ENCODE data around the gene ZNF407. TPM values are rescaled to one million over a fixed set of nuclear protein-coding genes. Genes with fewer than 3 reads are reported as not detected.

Gene ZNF407
- polyA plus RNA-seq, 1 experiment: 2.8 TPM

- TF ChIP-seq CTCF (IDR thresholded peaks at IDR 0.05; ENCODE audit: insufficient read depth, low read depth, low read length): no peak
- CTCF ChIA-PET: interaction anchor here (0.7 kb wide), 1 partner anchor 10 kb away, joined by 4 read pairs; no protein-coding TSS in a partner anchor
- Histone ChIP-seq H3K4me3 (ENCODE audit: low read depth, low read length) (no peak overlapping the region), H3K27me3 (ENCODE audit: control insufficient read depth, insufficient read depth, low read length) (no peaks in the 10 kb centered on the region), H3K36me3 (ENCODE audit: control insufficient read depth, insufficient read depth, low read length) (no peaks in the 10 kb centered on the region)
- POLR2A ChIA-PET: no interaction called here
- no peak for DNase-seq (ENCODE audit: low read depth)
These were observed 385.4 kb downstream of the ZNF407 start for GRCh38 chr18:74982946-74983635.

- ChIA-PET CTCF (interaction anchor here (1.9 kb wide), 1 partner anchor 10 kb away, joined by 5 read pairs; no protein-coding TSS in a partner anchor), POLR2A (no interaction called here)
- TF ChIP-seq CTCF (IDR thresholded peaks at IDR 0.05; ENCODE audit: insufficient read depth, low read depth, low read length): no peak
These were observed 391.5 kb downstream of the ZNF407 start for GRCh38 chr18:74989134-74989533.

GRCh38 chr18:74990563-74991081 is 393.0 kb downstream of the ZNF407 start:
- no peaks in the 10 kb centered on the region for H3K27me3 ChIP-seq (ENCODE audit: control insufficient read depth, insufficient read depth, low read length)
- TF ChIP-seq CTCF (IDR thresholded peaks at IDR 0.05; ENCODE audit: insufficient read depth, low read depth, low read length): no peak
- ChIA-PET CTCF (interaction anchor here (1.9 kb wide), 1 partner anchor 12 kb away, joined by 5 read pairs; no protein-coding TSS in a partner anchor), POLR2A (no interaction called here)
- no peak overlapping the region for H3K4me3 ChIP-seq (ENCODE audit: low read depth, low read length)
- H3K36me3 ChIP-seq (ENCODE audit: control insufficient read depth, insufficient read depth, low read length): no peaks in the 10 kb centered on the region
- DNase-seq (ENCODE audit: low read depth): no peak

More at GRCh38 chr18:74989134-74989533, 391.5 kb downstream of the ZNF407 start:
- no peak for DNase-seq (ENCODE audit: low read depth)
- H3K36me3 ChIP-seq (ENCODE audit: control insufficient read depth, insufficient read depth, low read length): no peaks in the 10 kb centered on the region
- H3K27me3 ChIP-seq (ENCODE audit: control insufficient read depth, insufficient read depth, low read length): no peaks in the 10 kb centered on the region
- H3K4me3 ChIP-seq (ENCODE audit: low read depth, low read length): no peak overlapping the region

GRCh38 chr18:74994502-74995418 is 397.1 kb downstream of the ZNF407 start:
- no peak for DNase-seq (ENCODE audit: low read depth)
- TF ChIP-seq CTCF (IDR thresholded peaks at IDR 0.05; ENCODE audit: insufficient read depth, low read depth, low read length): no peak
- ChIA-PET CTCF (no interaction called here), POLR2A (no interaction called here)
- Histone ChIP-seq H3K27me3 (ENCODE audit: control insufficient read depth, insufficient read depth, low read length) (no peaks in the 10 kb centered on the region), H3K4me3 (ENCODE audit: low read depth, low read length) (no peak overlapping the region), H3K36me3 (ENCODE audit: control insufficient read depth, insufficient read depth, low read length) (no peaks in the 10 kb centered on the region)

GRCh38 chr18:74995419-74995736 is 397.7 kb downstream of the ZNF407 start:
- CTCF ChIA-PET: interaction anchor here (1.0 kb wide), 1 partner anchor 32 kb away, joined by 3 read pairs; no protein-coding TSS in a partner anchor
- Histone ChIP-seq H3K36me3 (ENCODE audit: control insufficient read depth, insufficient read depth, low read length) (no peaks in the 10 kb centered on the region), H3K27me3 (ENCODE audit: control insufficient read depth, insufficient read depth, low read length) (no peaks in the 10 kb centered on the region), H3K4me3 (ENCODE audit: low read depth, low read length) (no peak overlapping the region)
- no peak for DNase-seq (ENCODE audit: low read depth)
- no peak for TF ChIP-seq CTCF (IDR thresholded peaks at IDR 0.05; ENCODE audit: insufficient read depth, low read depth, low read length)
- POLR2A ChIA-PET: no interaction called here
